Measurements from ENCODE around the gene SV2A.
"Not testable (repeated sequence)": the region's sequence is repeated elsewhere in the genome, so short reads cannot be mapped to it uniquely, and the experiment has no call there.

The SV2A gene

DNA sequence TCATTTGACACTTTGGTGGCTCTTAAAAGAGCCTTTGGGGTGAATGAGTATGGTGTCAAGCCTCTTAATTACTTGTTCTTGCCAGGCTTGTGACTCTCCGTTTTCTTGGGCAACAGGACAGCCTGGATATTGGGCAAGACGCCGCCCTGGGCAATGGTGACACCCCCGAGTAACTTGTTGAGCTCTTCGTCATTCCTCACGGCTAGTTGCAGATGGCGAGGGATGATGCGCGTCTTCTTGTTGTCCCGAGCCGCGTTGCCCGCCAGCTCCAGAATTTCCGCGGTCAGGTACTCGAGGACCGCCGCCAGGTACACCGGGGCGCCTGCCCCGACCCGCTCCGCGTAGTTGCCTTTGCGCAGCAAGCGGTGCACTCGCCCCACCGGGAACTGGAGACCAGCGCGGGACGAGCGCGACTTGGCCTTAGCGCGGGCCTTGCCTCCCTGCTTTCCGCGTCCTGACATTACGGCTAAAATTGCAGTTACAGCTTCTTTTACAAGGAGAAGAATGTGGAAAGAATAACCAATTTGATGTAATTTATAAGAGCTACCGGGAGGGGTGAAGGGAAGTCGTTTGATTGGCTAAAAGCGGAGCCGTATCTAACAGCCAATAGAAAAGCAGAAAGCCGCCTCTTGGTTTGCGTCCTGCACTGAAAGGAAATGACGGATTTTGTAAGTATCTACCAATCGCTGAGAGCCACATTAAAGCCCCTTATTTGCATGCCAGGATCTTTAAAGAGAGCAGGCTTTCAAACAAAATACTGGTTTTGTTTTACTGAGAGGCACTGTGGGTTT is 30.0 kb downstream of the SV2A start:
- in situ Hi-C loops (cut with MboI; ENCODE audit: low sequenced_read_pairs) = no loop called here

DNA sequence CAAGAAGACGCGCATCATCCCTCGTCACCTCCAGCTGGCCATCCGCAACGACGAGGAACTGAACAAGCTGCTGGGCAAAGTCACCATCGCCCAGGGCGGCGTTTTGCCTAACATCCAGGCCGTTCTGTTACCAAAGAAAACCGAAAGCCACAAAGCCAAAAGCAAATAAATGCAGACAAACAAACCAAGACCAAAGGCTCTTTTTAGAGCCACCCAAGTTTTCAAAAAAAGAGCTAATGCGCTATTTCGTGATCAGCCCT is 30.5 kb downstream of the SV2A start:
- in situ Hi-C loops (cut with MboI; ENCODE audit: low sequenced_read_pairs) = not testable (repeated sequence)

DNA sequence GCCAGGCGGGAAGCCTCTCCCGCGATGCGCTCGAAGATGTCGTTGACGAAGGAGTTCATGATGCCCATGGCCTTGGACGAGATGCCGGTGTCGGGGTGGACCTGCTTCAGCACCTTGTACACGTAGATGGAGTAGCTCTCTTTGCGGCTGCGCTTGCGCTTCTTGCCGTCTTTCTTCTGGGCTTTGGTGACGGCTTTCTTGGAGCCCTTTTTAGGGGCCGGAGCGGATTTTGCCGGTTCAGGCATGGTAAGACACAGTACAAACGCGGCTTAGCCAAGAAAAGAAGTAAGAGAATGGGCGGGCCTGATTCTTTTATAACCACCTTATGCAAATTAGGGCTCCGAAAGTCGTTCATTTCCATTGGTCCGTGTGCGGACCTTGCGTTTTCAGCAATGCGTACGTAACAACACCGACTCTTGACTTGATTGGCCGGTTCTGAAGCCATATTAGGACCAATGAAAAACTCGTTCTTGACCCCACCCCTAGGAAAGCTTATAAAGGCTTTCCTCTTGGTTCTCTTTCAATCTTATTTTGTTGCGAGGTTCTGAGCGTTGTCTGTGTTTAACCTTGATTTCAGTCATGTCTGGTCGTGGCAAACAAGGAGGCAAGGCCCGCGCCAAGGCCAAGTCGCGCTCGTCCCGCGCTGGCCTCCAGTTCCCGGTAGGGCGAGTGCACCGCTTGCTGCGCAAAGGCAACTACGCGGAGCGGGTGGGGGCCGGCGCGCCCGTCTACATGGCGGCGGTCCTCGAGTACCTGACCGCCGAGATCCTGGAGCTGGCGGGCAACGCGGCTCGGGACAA is 31.0 kb downstream of the SV2A start:
- in situ Hi-C loops (cut with MboI; ENCODE audit: low sequenced_read_pairs) = no loop called here

DNA sequence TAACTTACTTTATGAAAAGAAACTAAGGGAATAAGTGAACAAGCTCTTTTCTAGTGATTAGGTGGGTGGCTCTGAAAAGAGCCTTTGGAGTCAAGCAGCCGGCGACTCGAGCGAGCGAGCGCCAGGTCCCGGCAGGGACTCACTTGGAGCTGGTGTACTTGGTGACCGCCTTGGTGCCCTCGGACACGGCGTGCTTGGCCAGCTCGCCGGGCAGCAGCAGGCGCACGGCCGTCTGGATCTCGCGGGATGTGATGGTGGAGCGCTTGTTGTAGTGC is 31.6 kb downstream of the SV2A start:
- in situ Hi-C loops (cut with MboI; ENCODE audit: low sequenced_read_pairs) = not testable (repeated sequence)

DNA sequence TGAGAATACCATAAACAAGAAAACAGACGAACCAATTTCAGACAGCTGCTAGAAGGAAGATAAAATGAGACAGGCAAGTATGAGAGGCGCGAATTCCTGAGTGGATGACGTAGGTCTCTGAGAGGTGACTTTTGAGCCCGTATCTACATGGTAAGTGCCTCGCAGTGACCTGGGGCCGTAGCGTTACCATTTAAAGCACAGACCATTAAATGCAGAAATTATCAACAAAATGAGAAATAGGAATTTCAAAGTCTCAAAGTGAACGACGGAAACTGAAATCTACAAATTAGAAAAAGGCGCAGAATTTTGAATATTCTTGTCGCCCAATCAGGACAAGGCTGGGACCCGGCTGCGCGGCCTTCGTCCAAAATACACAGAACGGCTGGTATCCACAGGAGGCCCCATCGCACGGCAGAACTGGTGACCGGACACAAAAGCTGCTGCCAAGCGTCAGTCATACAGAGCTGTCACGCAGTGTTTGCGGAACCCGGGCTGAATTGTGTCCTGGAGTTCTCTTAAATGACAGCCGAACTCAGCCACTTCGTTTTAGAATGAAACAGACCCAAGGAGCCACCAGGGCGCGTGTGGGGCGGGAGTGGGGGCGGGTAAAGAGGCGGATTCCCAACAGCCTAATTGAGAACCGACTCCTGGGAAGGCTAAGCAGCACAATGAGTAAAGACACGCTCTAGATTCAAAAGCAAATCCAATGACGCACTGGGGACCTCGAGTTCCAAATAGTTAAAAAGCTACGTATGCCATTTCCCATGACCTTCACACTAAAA is 32.1 kb downstream of the SV2A start:
- in situ Hi-C loops (cut with MboI; ENCODE audit: low sequenced_read_pairs) = no loop called here

DNA sequence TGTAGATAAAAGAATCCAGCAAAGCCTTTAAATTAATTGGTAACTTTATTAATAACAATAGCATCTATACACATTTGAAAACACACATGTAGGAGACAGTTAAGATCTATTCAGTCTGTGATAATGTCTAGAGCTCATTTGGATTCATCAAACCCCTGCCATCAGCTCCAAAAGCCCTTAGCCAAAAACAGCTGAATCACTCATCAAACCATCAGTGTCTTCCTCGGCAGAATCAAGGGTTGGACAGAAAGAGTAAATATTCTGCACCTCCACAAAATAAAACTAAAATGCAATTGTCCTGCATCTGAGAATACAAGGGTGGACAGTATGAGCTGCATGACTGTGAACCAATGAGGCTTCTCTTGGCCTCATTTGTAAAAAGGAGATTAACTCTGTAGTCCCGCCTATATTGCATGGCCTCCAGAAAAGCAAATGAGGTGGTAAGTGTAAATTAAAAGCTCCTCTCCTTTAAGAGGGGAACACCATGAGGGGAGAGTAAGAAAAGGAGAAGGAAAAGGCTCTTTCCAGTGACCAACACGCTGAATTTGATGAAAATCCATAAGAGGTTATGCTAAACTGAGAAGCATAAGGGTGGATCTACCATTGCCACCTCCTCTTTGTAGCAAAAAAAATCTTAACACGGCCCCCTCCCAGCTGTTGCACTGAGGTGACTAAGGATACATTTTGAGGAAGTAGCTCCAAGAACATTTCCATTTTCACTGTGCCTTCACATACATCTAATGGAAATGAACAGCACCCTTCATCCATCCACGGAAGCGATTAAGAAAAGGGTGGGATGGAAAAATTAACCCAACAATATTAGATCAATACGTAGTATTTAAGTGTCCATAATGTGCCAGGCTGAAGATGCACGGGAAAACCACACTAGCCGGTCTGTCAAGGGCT is 33.0 kb downstream of the SV2A start:
- in situ Hi-C loops (cut with MboI; ENCODE audit: low sequenced_read_pairs) = no loop called here

DNA sequence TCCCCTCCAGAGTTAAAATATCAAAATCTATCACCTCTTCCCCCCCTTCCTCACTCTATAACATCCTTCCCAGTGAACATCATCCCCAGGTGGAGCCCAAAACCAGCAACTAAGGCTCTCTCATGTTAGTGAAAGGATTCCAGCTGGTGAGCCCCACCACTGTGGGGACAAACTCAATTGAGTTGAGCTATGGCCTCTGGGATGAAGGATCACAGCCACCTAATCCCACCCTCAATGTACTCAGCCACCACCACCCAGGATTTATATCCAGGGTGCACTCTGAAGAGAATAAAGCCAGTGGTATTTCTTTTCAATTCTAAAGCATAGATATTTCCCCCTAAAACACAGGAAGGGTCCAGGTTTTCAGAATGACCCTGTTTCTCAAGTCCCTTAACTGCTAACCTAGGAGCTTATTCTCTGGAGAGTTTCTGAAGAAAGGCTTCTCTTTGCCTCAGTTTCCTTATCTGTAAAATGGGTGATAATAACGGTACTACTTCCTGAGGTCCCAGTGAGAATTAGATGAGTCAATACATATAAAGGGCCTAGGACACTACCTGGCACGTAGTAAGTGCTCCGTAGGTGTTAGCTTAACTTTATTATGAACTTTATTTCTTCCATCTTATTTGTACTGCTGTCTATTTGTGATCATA is 33.9 kb downstream of the SV2A start:
- in situ Hi-C loops (cut with MboI; ENCODE audit: low sequenced_read_pairs) = no loop called here

DNA sequence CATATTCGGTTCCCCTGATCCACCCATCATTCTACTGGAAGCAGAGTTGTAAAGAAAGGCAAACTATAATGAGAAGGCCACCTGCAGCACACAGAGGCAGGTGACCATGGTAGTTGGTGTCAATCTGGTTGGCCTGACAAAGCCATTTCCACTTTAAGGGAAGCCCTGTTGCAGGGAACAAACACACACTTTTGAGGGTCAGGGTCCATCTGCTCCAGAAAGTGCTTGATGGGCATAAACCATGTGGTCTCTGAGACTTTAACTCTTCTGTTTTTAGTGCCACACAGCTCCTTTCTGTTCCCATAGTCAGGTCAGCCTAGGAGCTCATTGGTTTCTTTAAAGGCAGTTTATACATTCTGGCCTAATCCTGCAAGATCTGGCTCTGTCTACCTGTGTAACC is 35.8 kb downstream of the SV2A start:
- in situ Hi-C loops (cut with MboI; ENCODE audit: low sequenced_read_pairs) = no loop called here

DNA sequence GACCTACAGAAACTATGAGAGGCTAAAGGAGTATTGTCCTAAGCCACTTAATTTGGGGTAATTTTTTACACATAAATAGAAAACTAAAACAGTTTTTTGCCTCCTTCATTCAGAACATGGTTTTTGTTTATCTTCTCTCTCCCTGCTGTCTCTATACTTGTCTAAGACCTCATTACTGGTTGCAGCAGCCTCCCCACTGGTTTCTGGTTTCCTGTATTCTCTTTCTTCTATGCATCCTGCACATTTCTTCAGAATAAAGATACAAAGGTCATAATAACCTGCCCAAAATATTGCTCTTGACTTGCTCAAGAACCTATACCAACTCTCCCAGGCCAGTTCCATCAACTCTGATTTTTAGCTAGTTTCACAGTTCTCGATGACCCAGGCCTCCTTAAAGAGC is 38.1 kb downstream of the SV2A start:
- in situ Hi-C loops (cut with MboI; ENCODE audit: low sequenced_read_pairs) = no loop called here

DNA sequence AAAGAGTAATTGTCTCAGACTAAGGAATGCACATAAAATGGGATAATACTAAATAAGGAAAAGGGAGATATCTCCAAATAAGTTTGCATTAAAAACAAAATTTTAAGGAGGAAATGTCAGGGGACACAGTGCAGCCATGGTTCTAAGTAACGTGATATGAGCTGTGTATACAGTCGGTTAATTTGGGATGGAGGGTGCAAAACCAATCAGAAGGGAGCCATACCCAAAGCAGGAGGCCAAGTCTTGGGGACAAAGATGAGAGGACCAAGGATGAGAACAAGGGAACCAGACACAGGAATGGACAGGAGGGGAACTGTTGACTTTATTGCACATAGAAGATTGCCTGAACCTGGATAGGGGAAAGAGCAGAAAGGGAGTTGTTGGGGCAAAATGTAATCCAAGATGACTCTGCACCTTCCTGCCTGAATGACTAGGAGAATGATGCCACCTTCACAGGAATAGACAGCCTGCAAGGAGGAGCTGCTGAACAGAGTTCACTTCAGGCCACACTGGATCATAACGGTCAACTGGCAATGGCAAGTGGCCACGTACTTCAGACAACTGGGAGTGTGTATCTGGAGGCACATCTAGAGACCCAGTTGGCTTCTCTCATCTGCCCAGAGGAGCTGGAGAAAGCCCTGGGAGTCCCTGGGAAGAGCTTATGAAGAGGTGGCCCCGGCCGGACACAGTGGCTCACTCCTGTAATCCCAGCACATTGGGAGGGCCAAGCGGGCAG is 40.3 kb downstream of the SV2A start:
- in situ Hi-C loops (cut with MboI; ENCODE audit: low sequenced_read_pairs) = no loop called here

DNA sequence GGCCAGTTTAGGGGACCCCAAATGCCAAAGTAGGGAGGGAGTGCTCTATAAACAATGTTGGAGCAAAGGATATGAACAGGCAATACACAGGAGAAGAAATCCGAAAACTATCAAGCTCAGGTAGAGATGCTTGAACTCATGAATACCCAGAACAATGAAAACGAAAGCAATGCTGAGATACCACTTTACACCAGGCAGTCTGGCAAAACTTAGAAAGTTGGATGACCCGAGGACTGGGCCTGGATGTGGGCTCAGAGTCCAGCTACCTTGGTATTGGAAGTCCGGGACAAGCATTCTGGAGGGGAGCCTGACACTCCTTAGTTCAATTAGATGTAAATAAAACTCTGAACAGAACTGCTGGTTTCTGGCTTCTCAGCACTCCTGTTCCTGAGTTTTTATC is 44.6 kb downstream of the SV2A start:
- in situ Hi-C loops (cut with MboI; ENCODE audit: low sequenced_read_pairs) = not testable (repeated sequence)

DNA sequence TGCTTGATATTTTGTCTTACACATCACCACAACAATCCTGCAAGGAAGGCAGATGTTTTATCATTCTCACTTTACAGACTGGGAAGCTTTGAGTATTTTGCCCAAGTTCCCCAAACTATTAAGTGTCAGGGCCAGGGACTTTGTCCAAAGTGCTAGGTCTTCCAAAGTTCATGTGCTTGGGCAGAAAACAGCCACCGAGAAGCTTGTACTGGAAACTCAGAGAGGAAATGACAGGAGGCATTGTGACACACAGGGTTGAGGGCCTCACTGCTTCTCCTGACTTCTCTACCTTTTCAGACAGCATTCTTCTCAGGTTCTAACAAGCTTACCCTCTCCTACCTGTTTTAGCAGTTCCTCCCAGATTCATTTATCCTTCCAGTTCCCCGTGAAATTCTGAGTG is 50.8 kb downstream of the SV2A start:
- in situ Hi-C loops (cut with MboI; ENCODE audit: low sequenced_read_pairs) = not testable (repeated sequence)

DNA sequence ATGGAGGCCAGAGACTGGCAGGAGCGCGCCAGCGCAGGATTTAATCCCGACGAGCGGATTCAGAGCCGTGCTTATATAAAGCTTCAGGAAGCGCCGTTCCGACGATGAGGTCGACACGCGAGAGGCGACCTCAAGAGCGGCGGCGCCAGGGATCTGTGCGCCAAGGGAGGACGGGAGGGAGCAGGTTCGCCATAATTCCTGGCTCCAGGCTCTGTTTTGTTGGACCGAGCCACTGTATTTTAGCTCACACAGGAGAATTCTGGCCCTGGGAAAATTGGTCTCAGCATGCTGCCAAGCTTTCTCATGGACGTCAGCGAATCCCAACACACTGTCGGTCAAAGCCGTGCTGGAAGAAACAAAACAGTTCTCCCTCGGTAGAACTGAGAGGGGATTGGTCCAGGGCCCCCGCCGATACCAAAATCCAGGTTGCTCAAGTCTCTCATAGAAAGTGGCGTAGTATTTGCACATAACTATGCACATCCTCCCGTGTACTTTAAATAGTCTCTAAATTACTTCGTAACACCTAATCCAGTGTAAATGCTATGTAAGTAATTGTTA is 56.1 kb downstream of the SV2A start:
- in situ Hi-C loops (cut with MboI; ENCODE audit: low sequenced_read_pairs) = not testable (repeated sequence)

DNA sequence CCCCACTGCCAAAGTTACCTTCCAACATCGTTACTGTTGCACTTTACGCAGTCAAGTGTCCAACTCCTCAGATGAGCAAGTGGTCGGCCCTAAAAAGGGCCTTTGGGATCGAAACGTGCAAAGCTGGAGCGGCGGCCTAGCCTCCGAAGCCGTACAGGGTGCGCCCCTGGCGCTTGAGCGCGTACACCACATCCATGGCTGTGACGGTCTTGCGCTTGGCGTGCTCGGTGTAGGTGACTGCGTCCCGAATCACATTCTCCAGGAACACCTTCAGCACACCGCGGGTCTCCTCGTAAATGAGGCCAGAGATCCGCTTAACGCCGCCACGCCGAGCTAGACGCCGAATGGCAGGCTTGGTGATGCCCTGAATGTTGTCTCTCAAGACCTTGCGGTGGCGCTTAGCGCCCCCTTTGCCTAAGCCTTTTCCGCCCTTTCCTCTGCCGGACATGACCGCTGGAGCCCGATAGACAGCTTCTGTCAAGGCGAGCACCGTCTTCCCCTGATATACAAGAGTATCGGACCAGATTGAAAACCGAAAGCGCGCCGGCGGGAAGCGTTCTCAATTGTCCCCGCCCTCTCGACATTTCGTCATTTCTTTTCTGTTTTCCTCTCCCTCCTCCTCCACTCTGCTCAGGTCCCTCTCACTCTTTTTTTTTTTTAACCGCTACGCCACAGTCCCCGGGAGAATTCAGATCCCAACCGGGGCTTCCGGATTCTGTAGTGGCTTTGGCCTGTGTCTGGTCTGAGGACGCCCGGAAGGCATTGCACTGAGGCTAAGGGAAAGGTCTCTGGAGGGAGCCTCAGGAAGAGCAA is 56.8 kb downstream of the SV2A start:
- in situ Hi-C loops (cut with MboI; ENCODE audit: low sequenced_read_pairs) = not testable (repeated sequence)

DNA sequence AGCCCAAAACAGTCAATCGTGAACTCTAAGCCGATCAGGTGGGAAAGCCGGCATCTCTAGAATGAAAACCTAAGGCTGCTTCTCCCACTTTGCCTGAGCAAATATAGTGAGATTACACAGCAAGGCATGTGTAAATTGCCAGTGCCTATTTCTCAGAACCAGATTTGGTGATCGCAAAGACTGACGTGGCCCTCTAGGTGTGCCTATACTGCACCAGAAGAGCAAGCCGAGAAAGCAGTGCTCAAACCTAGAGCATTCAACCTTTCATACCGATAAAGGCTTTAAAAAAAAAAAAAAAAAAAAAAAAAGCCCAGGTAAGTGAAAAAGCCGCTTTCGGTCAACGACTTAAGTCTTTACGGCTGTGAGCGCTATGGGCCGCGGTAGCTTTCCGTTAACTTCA is 57.4 kb downstream of the SV2A start:
- in situ Hi-C loops (cut with MboI; ENCODE audit: low sequenced_read_pairs) = not testable (repeated sequence)
